Progenitor cell of endocrine pancreas (in vitro differentiated cells): ENCODE results near the gene CDH1. TPM values are rescaled to one million over a fixed set of nuclear protein-coding genes. Genes with fewer than 3 reads are reported as not detected.

Experiments used
- DNase-seq: peaks from one replicate; pipeline ENCODE4 v3.0.0; 2021; ENCODE audit warnings: low spot score; ENCODE audit not compliant: unreplicated experiment
- H3K27ac Mint-ChIP-seq: 2 replicates; pipeline ENCODE4 v1.8.0; 2021; ENCODE audit warnings: mild to moderate bottlenecking, moderate library complexity, mixed read lengths
- H3K27me3 Mint-ChIP-seq: 2 replicates; pipeline ENCODE4 v1.8.0; 2021; ENCODE audit warnings: mixed read lengths
- H3K36me3 Mint-ChIP-seq: 2 replicates; pipeline ENCODE4 v1.8.0; 2022; ENCODE audit warnings: mixed read lengths; ENCODE audit not compliant: insufficient read depth
- H3K4me1 Mint-ChIP-seq: 2 replicates; pipeline ENCODE4 v1.8.0; 2021; ENCODE audit warnings: low read depth, mixed read lengths
- H3K4me3 Mint-ChIP-seq: 2 replicates; pipeline ENCODE4 v1.8.0; 2021; ENCODE audit warnings: low read depth, mild to moderate bottlenecking, moderate library complexity, mixed read lengths
- H3K9me3 Mint-ChIP-seq: 2 replicates; pipeline ENCODE4 v1.8.0; 2021; ENCODE audit warnings: low read depth, mixed read lengths
- CTCF ChIP-seq: fragments of 200-600 bp; sonication (generic); IDR thresholded peaks from one replicate; pipeline ENCODE4 v1.5.0; 2021; ENCODE audit warnings: antibody characterized with exemption, mild to moderate bottlenecking; ENCODE audit not compliant: unreplicated experiment
- total RNA-seq: library from RNA; stranded (reverse); gene quantifications from 2 replicates; pipeline ENCODE4 v1.2.1, GENCODE V29; 2021

The CDH1 gene
- total RNA-seq, 1 donor from 2014 or later = 586 TPM

GRCh38 chr16:68762996-68763756 lies 26.1 kb downstream of the CDH1 start:
- peaks cover 26% of the 10 kb centered on the region for H3K4me1 Mint-ChIP-seq
- no peak overlapping the region for H3K4me3 Mint-ChIP-seq
- DNase-seq = no peak
- H3K9me3 Mint-ChIP-seq = no peaks in the 10 kb centered on the region
- H3K27me3 Mint-ChIP-seq = no peaks in the 10 kb centered on the region
- no peak for TF ChIP-seq CTCF
- H3K27ac Mint-ChIP-seq = peak overlapping the region; percentile 80
- peaks cover 19% of the 10 kb centered on the region for H3K36me3 Mint-ChIP-seq

GRCh38 chr16:68764862-68765261 lies 27.8 kb downstream of the CDH1 start:
- Mint-ChIP-seq H3K27ac (no peak overlapping the region), H3K27me3 (no peaks in the 10 kb centered on the region)

GRCh38 chr16:68767581-68767980 lies 30.5 kb downstream of the CDH1 start:
- Mint-ChIP-seq H3K27ac (no peak overlapping the region), H3K9me3 (no peaks in the 10 kb centered on the region), H3K27me3 (no peaks in the 10 kb centered on the region), H3K4me1 (peaks cover 14% of the 10 kb centered on the region), H3K36me3 (peaks cover 23% of the 10 kb centered on the region), H3K4me3 (no peak overlapping the region)
- no peak for TF ChIP-seq CTCF
- DNase-seq = no peak

More at GRCh38 chr16:68764862-68765261, 27.8 kb downstream of the CDH1 start:
- Mint-ChIP-seq H3K4me1 (peaks cover 26% of the 10 kb centered on the region), H3K9me3 (no peaks in the 10 kb centered on the region), H3K4me3 (no peak overlapping the region), H3K36me3 (peaks cover 16% of the 10 kb centered on the region)
- TF ChIP-seq CTCF = no peak
- DNase-seq = no peak

- DNase-seq = no peak
- TF ChIP-seq CTCF = no peak
- Mint-ChIP-seq H3K9me3 (no peaks in the 10 kb centered on the region), H3K27ac (peak overlapping the region; percentile 10), H3K27me3 (no peaks in the 10 kb centered on the region), H3K36me3 (peaks cover 23% of the 10 kb centered on the region), H3K4me3 (no peak overlapping the region), H3K4me1 (peaks cover 10% of the 10 kb centered on the region)
These were observed 31.1 kb downstream of the CDH1 start for GRCh38 chr16:68768175-68768574.

GRCh38 chr16:68768771-68769170 lies 31.7 kb downstream of the CDH1 start:
- Mint-ChIP-seq H3K27me3 (no peaks in the 10 kb centered on the region), H3K4me3 (no peak overlapping the region), H3K9me3 (no peaks in the 10 kb centered on the region), H3K4me1 (peaks cover 7% of the 10 kb centered on the region), H3K36me3 (peaks cover 23% of the 10 kb centered on the region), H3K27ac (no peak overlapping the region)
- no peak for DNase-seq
- no peak for TF ChIP-seq CTCF
